MM.1S (cell line): Measurements from ENCODE around the gene PDCD1.

Experiments
- CTCF ChIP-seq: fragments of 300-600 bp; sonication (generic); IDR thresholded peaks from 2 replicates; pipeline ENCODE4 v1.5.1; 2016; ENCODE audit warnings: antibody characterized with exemption, low read length, mixed read lengths
- EZH2 ChIP-seq: fragments of 300-600 bp; sonication (generic); optimal IDR thresholded peaks from 2 replicates; pipeline ENCODE3; 2017; ENCODE audit warnings: low read depth, mild to moderate bottlenecking, antibody characterized with exemption, low read length, mixed read lengths
- EZH2phosphoT487 ChIP-seq: fragments of 300-600 bp; sonication (generic); IDR thresholded peaks from 2 replicates; pipeline ENCODE4 v1.6.1; 2018; ENCODE audit warnings: antibody characterized with exemption, low read length

- TF ChIP-seq EZH2 (no peak), CTCF (no peak), EZH2phosphoT487 (no peak)
These were observed 7.5 kb upstream of the PDCD1 start for GRCh38 chr2:241865957-241866789.
